A204.1 (cell line): ENCODE measurements around the gene POLR3A.

ENCODE experiments used
- FAIRE-seq: peaks from 2 replicates; lab custom pipeline; 2012; peaks lifted over from hg19 to GRCh38; lab: Jason Lieb, UNC

POLR3A gene

DNA sequence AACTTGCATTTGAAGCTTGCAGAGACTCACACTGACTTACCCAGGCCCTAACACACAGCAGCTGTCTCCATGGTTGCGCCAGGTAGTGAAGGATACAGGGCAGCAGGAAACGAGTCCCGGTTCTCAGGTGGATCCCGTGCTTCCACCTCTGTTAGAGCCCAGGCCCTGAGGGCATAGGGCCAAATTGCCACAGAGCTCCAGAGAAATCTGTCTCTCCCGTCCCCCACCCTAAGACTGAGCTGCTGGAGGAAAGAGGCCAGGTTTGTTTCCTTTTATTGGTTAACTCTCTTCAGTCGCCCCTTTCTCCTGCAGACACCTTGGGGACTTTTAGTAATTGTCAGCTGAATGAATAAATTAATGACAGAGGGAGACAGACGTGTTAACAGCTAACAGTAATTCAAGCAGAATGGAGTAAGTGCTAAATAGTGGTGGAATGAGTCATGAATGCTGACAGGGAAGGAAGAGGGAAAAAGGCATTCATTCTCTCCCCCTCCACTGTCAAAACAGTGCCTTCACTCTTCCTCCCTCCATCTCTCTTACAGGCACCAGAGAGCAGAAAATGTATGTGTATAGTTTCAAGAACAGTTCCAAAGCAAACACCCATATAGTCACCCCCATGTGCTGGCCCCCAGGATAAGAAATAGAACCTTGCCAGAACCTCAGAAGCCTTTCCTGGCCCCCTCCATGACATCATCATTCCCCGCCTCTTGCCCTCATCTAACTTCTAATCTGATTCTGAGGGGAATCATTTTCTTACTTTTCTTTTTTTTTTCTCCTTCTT is 86.0 kb downstream of the POLR3A start:
- no peak for FAIRE-seq

DNA sequence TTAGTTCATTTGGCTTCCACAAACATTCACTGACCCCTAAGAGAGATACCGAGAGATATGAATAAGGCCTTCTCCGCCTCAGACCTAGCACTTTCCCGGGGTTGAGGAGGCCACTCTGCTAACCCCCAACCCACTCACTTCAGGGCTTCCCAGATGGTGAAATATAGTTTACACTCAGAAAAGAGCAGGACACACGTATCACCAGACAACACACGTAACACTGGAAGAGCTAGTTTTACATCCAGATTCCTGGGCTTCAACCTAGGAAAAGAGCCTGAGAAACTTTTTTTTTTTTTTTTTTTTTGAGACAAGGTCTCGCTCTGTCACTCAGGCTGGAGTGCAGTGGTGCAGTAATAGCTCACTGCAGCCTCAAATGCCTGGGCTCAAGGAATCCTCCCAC is 87.5 kb downstream of the POLR3A start:
- FAIRE-seq = no peak

DNA sequence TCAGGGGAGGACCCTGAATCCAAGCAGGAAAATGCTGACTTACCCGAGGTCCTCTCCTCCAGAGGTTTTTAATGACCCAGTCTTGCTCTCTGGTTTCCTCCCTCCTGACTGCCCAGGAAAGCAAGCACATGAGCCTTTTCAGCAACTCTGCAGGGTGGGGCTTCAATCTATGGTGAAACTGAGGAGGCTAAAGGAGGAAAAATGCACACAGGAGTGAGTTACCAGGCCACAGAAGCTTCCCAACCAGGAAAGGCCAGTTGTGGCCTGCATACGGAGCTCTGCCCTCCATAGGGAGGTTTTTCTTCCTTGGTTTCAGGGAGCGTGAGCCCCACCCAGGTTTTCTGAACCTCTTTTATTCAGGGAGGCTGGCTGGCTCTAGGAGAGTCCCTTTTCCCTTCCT is 88.7 kb downstream of the POLR3A start:
- FAIRE-seq = no peak

DNA sequence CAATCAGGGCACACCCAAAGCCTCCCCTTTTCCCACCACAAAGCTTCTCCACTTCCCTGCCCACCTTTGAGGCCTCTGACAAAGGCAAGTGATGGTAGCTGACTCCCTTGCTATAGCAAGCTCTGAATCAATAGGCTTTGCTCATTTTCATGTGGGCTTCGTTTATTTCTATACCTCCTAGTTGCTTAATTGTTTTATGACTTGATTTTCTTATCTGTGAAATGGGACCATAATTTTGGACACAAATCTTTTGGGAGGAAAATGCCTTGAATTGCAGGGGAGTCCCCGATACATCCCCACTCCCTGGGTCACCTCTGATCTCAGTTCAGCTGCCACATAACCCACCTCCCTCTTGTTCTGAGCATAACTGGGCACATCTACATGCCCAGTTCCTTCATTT is 89.1 kb downstream of the POLR3A start:
- no peak for FAIRE-seq

DNA sequence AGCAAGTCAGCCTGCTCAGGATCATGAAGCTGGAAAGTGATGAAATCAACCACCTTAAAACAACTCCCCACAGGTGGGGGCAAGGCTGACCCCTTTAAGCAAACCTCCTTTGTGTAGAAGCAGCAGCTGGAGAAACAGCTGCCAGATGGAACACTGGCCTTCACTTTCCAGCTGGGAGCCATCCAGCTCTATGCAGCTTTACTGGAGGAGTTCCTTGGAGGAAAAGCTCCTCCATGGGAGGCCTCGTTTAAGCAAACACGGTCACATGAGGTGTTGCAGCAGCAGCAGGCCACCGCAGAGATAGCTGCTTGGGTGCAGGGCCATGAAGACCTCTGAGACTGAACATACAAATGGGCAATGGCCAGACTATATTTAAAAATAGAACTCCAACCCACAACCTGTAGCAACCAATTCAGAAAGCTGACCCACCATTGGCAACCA is 89.7 kb downstream of the POLR3A start:
- FAIRE-seq = no peak

DNA sequence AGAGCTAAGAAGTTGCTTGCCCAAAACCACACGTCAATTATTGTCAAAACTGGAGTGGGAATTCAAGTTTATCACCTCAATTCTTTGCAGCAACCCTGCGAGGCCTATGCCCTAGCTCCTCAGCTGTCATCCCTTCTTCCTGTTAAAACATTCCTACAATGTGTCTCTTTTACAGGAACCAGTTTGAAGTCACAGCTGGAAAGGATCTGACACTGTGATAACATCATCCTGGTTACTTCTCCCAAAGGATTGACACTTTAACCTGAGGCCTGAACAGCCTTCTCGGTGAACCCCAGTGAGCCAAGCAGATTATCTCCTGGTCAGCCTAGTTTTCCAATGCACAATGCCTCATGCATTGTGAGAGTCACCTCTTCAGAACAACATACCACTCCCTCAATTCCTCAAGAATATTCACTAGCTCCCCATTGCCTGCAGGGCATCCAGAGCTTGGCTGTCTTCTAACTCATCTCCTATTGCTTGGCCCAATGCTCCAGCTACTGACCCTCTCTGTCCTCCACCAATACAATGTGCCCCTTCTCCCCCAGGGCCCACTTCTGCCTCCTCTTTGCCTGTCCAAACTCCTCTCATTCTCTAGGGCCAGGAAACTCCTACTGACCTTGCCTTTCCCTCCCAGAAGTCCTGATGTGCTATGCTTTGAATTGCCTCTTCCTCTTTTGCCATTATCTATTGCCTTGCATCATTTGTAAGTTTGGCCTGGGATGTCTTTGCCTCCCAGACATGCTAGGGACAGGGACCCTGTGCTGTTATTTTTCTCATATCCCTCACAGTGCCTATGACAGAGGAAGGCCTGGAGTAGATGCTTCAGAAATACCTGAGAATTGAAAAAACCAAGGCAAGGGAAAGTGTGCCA is 92.4 kb downstream of the POLR3A start:
- FAIRE-seq = no peak

DNA sequence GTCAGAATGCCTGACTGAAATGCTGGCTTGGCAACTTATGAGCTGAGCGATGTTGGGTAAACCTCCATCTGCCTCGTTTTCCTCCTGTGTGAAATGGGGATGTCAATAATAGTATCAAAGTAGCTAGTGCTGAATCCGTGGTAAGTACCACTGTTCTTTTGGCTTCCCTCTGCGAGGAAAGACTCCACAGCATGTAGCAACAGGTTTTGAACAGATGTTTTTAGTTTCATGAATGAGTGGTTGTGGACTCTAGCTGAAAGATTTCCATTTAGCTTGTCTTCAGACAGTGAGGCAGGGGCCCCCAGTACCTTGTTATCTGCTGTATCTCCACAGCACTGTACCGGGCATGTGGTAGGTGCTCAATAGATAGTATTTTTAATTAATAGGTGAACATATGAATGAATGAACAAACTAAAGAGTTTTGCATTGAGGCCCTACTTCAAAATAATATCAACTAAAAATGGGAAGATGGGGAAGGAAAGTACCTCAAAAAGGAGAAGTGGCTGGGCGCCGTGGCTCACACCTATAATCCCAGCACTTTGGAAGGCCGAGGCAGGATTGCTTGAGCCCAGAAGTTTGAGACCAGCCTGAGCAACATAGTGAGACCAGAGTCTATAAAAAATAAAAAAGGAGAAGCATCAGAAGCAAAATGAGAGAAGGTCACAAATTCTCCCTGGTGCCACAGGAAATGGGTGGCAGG is 97.1 kb downstream of the POLR3A start:
- FAIRE-seq = no peak

DNA sequence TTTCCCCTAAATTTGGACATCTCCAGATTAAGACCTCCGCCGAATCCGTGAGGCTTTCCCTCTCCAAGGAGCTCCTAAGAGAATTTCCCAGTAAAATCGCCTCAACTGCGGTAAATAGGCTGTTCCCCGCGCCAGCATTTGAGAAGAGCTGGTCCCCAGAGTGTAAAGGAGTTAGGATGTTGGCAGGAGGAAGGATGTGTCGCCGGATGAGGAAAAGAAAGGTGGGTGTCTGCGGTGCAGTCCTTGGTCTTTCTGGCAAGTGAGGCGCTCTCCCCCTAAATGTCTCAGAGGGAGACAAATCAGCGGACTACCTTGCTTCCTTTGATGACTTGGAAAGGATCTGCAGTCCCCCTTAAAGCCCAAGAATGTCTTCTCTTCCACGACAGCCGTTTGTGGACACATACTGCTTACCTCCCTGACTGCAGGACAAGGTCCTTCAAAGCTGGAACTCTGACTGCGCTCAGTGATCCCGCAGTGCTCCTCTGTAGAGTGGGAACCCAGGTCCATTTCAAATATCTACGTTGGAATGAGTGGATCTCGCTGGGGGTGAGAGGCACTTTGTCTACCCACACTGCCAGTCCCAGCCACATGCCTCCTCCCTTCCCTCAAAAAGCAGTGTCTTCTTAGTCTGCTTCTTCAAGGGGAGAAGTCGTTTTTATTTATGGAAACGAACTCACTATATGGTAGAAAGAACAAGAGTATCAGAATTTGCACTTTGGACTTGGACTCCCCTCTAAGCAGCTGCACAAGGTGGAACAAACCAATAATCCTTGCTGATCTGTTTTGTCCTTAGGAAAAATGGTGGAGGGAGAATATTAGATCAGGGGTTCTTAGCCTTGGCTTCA is 101.7 kb downstream of the POLR3A start:
- no peak for FAIRE-seq

DNA sequence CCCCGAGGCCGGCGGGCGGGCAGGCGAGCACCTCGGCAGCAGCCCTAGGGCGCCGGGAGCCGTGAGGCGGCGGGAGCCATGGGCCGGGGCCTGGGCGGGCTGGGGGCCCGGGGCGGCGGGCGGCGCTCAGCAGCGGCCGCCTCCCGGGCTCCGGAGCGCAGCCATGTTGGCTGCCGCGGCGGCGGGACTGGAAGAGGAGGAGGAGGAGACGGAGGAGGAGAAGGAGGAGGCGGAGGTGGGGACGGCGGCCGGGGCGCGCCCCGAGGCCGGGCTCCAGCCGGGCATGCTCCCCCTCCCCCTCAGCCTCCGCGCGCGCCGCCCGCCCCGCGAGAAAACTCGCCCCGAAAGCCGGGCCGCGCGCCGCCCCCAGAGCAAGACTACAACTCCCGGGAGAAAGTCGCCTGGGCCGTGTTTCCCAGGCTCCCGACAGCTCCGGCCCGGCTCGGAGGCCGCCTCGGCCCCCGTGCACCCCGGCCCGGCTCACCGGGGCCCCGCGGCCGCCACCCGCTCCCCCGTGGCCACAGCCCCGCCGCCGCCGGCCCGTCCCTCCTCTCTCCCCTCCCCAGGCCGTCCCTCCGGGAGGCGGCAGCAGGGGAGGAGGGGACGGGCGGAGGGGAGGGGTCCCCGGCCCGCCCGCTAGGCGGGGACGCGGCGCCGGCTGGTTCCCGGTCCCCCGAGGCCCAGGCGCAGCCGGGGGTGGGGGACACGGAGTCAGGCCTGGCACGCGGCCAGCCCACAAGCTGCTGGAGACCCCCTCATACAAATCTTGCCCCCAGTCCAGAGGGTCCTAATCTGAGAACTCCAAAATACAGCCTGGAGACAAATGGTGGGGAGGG is 102.5 kb downstream of the POLR3A start, which contains the start of gene DLG5:
Gene DLG5, minus strand, starts transcription at position 190 of the 836 bp plus-strand sequence. CDS start 235 bp downstream, outside the sequence.
- no peak for FAIRE-seq

DNA sequence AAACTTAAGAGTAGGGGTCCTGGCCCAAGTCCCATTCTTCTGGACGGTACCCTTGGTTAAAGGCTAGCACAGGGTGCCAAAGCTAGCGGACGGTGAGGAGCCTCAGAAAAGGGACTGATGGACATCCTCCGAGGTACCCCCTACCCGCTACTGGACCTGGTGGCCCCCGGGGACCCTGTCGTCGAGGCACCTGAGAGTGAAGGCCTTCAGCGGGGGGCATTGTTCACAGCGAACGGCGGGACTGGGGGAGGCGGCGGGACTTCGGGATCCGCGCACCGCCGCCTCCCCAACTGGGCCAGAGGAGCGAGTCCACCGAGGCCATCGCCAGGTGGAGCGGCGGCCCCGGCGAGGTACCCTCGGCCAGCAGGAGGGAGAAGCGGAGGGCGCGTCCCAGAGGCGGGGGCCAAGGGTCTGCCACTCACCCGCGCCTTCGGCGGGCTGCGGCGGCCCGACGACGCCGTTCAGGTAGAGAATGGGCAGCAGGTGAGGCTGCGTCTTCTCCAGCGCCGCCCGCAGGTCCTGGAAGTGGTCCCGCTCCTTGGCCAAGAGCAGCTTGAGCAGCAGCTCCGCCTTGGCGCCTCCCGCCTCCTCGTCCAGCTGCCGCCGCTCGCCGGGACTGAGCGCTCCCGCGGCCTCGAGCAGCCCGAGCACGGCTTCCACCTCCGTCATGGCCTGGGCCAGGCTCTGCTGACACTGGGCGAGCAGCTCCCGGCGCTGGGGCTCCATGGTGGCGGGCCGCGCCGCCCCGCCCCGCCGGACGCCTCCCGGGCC is 103.3 kb downstream of the POLR3A start:
- FAIRE-seq = no peak

DNA sequence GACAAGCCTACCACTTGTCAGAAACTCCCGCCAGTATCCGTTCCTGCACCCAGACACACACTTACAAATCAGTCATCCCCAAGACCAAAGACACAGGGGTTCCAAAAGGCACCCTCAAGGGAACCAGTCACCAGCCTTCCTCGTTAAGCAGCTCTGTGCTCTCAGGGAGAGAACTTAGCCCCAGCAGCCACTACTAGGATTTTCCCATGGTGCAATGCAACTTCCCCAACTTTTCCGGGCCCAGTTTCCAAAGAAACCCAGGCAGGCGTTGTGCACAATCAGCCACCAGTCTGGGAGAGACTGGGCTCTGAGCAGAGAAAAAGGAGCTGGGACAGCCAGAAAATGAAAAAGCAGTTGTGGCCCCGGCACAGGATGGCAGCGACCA is 103.9 kb downstream of the POLR3A start:
- FAIRE-seq = no peak

DNA sequence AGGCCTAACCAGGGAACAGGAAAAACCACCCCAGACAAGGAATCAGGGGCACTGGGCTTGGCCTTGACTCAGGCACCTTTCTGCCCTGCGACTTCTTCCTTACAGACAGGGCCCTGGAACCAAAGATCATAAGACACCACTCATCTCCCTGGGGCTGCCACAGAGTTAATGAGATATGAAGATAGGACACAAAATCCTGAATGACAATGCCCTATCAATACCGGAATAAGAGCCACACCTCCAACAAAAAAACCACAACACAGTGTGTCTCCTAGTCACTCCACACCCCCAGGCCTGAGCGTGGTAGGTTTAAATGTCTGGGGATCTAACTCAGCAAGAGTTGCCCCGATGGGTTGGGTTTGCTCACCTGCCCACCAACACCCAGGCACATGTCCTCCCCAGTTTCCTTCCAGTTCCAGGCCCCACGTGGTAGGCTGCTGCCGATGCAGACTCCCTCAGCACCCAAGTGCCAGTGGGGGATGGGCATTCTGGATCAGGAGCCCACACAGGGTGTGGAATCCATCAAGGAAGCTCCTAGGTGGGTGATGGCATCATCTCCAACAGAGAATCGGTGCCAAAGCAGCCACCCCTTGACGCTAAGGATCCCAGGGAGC is 106.6 kb downstream of the POLR3A start:
- no peak for FAIRE-seq

DNA sequence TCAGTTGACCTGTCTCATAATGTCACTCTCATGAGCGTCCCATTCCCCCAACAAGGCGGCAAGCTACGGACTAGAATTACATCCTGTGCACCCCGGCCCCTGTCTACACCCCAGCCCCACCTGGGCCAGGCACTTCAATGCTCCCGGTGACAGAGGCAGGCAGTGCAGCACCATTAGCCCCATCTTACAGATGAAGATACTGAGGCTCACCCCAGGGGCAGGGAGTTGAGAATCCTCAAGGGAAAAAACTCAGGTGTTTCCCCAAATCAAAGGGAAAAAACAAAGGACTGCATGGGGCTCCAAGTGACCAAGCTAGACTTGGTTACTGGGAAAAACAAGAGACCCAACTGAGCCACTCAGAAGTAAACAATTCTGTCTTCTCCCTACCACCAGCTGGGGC is 107.3 kb downstream of the POLR3A start:
- FAIRE-seq = no peak

DNA sequence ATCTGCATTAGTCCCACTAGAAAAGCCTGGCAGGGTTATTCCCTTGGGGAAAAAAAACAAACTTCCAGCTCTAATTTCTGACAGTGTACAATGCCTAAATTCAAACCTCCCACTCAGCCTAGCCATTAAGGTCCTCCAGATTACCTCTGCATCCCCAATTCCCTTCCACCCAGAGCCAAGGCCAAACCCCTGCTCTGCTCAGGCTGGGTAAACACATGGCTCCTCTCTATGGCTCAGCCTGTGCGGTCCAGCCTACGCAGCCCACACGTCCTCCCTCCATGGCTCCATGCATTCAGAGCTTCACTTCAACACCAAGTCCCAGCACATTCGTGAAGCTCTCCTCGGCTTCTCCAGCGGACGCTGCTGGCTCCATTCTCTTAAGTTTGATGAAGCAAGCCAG is 107.9 kb downstream of the POLR3A start:
- no peak for FAIRE-seq

DNA sequence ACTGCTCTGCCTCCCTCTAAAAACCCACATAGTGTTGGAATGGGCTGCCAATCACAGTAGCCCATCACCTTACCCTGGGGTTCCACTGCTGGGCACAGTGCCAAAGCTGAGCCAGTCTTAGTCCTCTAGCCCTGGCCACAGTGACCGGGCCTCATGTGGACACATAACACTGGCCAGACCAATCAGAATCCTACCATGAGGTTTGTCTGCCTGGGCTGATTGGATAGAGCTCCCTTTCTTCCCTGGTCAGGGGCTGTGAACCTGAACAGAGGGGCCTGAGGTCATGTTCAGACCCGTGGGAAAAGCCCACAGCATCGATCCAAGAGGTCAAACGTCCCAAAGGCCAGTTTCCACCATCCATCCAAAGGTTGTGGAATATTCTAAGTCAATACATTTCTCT is 108.8 kb downstream of the POLR3A start:
- FAIRE-seq = no peak

DNA sequence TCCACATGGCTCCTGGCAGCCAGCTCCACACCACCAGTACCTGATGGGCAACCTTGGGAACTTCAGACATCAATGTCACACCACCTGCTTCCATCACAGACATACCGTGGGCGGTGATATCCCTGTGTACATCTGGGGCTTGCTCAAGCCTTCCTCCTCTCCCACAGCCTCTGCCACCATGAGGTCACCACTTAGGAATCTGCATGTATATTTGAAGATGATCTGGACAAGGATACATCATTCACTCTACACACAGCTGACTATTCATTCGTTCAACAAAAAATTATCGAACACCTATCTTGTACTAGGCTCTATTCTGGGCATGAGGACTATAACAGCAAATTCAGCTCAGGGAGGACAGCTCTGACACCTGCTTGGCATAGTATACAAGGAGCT is 109.6 kb downstream of the POLR3A start:
- FAIRE-seq = no peak
